Stimulated activated CD4-positive, alpha-beta T cell treated with anti-CD3 and anti-CD28 coated beads, Interleukin-4, amount 100 ng/mL, for 48 hours (primary cell): ENCODE results near the gene CLTA.
"Not testable (repeated sequence)": the region's sequence is repeated elsewhere in the genome, so short reads cannot be mapped to it uniquely, and the experiment has no call there.

Experiments used
- DNase-seq, 2 donors: peaks; one replicate each; pipeline ENCODE4 v3.0.0-alpha.2; 2020; ENCODE audit warnings: low read depth in 2 of 2

Gene CLTA

DNA sequence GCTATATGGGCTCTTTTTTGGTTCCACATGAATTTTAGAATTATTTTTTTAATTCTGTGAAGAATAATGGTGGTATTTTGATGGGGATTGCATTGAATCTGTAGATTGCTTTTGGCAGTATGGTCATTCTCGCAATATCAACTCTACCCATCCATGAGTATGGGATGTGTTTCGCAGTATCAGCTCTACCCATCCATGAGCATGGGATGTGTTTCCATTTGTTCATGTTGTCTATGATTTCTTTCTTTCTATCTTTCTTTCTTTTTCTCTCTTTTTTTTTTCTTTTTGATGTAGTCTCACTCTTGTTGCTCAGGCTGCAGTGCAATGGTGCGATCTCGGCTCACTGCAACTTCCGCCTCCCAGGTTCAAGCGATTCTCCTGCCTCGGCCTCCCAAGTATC is 48.5 kb downstream of the CLTA start:
- not testable (repeated sequence) for DNase-seq

DNA sequence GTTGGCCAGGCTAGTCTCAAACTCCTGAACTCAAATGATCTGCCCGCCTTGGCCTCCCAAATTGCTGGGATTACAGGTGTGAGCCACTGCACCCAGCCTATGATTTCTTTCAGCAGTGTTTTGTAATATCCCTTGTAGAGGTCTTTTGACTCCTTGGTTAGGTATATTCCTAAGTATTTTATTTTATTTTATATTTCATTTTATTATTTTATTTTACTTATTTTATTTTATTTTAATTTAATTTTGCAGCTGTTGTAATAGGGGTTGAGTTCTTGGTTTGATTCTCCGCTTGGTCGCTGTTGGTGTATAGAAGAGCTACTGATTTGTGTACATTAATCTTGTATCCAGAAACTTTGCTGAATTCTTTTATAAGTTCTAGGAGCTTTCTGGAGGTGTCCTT is 49.0 kb downstream of the CLTA start:
- not testable (repeated sequence) for DNase-seq

DNA sequence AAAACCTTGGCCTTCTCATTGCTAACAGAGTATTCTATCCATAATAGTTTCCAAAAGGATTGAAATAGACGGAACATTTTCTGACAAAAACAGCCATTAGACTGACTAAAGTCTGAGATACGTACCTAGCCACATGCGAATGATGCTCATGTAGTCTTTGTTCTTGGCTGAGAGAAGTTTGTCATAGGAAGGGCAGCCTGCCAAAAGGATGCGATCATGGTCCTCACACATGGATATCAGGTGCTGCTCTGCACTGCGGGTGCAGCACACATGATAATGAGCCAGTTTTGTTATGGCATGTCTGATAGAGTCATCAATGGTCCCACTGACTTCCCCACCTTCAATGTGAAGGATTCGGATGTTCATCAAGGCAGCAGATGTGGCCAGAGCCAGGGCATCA is 55.2 kb downstream of the CLTA start:
- DNase-seq = no peak

DNA sequence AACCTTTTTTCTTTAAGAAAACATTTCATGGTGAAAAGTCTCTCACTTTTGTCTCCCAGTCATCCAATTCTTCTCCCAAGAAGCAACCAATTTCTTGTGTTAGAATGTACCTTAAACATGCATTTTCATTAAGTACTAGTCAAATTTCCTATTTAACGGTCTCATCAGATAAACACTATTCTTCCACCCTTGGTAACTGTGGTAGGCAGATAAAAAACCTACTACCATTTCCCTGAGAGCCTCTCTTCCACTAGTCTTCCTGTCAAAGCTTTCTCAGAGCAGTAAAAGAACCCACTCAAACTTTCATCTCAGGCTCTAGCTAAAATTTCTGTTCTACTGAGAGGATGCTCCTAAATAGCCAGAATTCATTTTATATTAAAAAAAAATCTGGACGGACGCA is 56.6 kb downstream of the CLTA start:
- no peak for DNase-seq

DNA sequence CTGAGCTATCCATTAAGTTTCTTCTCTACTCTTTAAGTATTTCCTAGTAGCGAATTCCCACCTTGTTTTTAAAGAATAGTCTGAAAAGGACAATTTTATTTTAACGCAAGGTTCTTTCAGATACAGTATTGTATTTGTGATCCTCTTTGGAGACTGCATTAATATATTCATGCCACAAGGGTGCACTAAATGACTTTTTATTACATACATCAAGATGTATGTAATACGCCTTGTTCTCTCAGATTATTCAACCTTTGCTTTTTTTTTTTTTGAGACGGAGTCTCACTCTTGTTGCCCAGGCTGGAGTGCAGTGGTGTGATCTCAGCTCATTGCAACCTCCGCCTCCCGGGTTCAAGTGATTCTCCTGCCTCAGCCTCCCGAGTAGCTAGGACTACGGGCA is 57.3 kb downstream of the CLTA start:
- DNase-seq = not testable (repeated sequence)

DNA sequence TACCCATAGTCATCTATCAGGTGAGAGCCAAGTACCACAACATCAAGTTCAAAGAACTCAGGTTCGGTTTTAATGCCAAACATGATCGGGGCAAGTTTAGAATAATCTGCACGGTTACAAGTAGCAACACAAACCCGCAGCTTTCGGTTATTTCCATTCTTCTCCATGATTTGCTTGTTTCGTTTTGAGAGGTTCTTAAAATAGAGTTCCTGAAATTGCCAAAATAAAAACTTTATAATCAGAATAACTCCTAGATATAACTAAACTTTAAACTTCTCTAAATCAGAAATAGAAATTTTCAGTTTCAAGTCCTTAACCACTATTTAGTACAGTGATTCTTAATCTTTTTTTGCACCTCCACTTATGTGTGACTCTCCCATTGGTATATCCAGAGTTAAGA is 58.5 kb downstream of the CLTA start:
- no peak for DNase-seq

DNA sequence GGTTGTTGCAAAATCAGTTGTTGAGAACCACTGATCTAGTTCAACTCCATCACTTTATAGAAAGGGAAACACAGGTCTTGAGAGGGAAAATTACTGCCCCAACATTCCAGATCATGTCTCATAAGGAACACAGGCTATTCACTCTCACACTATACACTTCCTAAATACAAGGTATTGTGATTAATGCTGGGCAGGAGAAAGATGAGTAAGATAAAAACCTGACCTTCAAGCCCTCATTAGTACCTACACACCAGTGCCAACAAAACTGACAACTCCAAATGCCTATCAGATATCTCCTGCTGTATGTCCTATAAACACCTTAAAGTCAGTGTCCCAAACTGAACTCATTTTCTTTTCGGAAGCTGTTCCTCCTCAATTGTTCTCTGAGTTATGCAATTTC is 59.4 kb downstream of the CLTA start:
- DNase-seq = no peak

DNA sequence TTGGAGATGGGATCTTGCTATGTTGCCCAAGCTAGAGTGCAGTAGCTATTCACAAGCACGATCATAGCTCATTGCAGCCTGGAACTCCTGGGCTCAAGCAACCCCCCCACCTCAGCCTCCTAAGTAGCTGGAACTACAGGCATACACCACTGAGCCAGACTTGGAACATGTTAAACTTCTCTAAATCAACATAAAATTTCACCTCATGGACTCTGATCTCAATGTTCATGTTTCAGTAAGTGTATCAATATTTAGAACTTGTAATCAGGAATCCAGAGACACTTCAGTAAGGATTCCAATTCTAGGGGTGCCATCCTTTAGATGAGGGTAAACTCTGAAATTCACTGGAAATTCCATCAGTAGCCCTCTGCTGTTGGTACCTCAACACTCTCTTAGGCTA is 60.7 kb downstream of the CLTA start:
- no peak for DNase-seq

DNA sequence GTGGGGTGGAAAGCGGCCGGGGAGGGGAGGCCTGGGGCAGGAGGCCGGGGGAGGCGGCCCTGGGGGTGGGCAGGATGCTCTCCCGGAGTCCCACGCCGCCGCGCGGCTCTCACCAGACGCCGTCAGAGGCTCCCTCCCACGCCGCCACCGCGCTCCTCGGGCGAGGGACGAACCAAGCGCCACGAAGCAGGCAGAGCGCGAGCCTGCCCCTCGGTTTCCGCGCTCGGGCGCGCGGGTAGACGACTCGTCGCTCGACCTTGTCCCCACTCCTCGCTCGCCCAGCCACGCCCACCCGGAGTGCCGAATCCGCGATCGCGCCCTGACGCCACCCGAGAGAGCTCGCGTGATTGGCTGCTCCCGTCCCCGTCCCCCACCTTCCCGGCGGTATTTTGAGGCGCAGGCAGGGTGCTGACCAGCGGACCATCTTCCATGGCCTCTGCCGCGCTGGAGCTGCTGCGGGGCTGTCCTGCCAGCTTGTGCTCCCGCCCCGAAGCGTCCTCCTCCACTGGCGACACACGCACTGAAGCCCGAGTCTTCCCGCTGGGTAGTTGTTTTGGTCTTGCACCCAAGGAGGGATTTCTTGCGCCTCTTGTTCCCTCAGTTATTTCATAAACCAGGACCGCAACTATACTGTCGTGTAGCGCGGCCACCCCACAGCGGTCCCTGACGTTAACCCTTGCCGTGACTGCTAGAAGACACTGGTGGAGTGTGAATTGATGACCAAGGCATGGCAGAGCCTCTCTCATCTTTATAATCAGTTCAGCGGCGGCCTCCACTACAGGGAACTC is 67.7 kb downstream of the CLTA start, which contains the start of gene GNE:
TSS of gene GNE (minus strand) at position 241 of the 788 bp plus-strand sequence. CDS start 9,093 bp downstream, outside the sequence.
- DNase-seq = peak; percentile 98 to 99

DNA sequence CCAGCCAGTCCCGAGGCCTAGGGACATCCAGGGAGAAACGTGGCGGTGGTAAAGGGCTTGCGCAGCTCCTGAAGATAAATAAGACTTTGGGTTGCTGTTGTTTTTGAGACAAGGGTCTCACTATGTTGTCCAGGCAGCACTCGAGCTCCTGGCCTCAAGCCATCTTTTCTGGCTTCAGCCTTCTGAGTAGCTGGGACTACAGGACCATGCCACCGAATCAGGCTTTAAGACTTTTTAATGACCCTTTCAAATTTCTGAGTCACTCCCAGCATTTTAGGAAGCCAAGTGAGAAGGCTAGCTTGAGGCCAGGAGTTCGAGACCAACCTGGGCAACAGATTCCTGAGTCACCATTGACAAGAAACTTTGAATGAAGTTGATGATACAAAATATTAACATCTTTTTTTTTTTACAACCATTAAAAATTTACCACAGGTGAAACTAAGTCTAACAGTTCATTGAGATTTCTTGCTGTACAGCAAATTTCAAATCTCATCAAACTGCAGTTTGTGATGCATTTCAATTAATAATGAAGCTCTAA is 68.3 kb downstream of the CLTA start:
- DNase-seq = no peak
